Ureter (tissue), 1 donor: ENCODE data around the gene ATP2B2. TPM values are rescaled to one million over a fixed set of nuclear protein-coding genes. Genes with fewer than 3 reads are reported as not detected.

ENCODE experiments used
- DNase-seq: peaks from one replicate; pipeline ENCODE4 v3.0.0-alpha.2; 2020; ENCODE audit warnings: low spot score
- total RNA-seq: library from RNA; stranded (reverse); gene quantifications from one replicate; pipeline ENCODE4 v1.2.4, GENCODE V29; 2023
- donor health status: DM: yes; HTN: yes; CAD: no.

The ATP2B2 gene
- total RNA-seq, 1 donor from 2014 or later: not detected

GRCh38 chr3:10470120-10471053, 35.0 kb downstream of the ATP2B2 start:
- DNase-seq: no peak

- no peak for DNase-seq
Observed at GRCh38 chr3:10469441-10470119, 35.8 kb downstream of the ATP2B2 start.

DNA sequence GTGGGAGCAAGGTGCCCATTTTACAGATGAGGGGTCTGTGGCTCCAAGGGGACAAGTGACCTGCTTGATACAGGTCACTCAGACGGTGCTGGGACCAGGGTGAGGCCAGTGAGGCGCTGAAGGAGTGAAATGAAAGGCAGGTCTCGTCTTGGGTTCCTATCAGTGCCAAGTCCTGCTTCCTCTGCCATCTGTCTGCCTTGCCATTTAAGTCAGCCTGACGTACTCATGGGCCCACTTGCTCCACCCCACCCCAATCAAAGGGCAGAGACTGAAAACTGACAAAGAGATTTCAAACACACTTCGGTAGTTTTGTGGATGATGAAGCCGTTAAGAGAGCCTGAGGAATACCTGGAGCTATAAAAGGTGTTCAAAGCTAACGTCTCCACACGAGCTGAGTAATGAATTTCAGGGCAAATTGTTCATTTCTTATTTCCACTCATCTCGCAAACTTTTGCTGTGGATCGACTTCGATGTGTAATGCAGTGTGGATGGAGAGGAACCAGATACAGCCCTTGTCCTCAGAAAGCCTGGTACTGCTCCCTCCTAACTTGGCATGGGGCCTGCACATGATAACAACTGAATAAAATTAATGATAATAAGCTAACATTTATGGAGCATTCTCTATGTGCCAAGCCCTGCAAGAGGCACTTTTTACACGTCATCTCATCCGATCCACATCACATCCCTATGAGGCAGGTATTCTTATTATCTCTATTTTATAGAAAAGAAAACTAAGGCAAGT, 36.6 kb downstream of the ATP2B2 start:
- DNase-seq: no peak

DNA sequence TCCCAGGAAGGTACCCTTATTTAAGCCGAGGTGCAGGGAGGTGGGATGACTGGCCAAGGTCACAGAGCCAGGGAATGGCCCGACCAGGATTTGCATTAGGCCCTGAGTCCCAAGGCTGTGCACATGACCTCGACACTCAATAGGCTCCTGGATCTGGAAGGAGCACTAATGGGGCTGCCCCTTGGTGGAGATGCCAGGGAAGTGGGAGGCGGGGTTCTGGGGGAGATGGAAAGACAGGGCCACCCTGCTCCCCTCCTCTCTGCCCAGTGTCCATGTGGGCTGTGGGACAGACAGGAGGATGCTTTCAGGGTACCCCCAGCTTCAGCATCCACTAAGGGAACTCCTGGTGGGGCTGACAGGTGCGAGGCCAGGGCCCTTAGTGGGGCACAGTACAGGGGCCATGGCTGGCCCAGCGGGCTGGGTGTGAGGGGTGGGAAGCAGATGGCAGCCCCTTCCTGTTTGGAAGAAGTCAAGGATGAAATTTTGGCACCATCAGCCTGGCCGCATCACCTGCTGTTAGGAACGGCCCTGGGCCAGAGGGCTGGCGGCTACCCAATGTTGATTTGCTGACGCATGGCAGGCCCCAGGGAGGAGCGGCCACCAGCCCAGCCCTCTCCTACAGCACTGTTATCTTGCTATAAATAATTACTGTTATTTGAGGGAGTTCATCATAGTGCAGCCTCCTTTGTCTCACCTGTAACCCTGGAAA, 37.3 kb downstream of the ATP2B2 start:
- no peak for DNase-seq

DNA sequence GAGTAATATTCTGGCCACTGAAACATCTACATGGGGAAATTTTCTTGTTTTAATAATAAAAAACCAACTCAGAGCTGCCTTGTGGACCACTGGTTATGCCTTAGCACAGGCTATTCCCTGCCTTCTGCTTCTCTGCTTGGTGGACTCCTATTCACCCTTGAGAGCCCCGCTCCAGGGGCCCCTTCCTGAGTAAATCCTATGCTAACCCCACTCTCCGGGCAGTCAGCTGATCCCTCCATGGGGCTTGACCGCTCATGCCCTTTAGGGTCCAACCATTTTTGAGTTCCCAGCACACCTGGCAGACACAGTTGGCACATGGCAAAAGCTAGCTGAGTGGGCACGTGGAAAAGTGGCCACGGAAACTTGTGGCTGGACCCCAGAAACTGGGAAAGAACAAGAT, 38.2 kb downstream of the ATP2B2 start:
- DNase-seq: no peak

DNA sequence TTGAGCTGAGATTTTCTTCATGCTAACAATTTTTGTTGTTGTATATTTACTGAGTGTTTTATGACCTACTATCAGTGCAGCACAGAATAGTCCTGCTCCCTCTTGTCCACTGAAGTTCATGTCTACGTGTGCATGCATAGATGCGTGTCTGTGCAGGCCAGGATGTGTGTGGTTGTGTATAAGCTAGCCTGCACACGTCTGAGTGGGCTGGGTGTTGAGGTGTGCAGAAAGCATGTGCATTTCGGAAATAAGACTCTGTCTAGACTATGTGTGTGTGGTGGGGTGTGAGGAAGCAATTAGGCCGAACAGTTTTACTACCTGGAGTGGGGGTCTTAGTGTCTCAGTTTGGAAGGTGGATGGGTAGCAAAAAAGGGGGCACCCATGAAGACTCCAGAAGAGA, 39.2 kb downstream of the ATP2B2 start:
- no peak for DNase-seq

- DNase-seq: no peak
Observed at GRCh38 chr3:10465161-10465560, 40.2 kb downstream of the ATP2B2 start.

GRCh38 chr3:10463533-10464434, 41.6 kb downstream of the ATP2B2 start:
- DNase-seq: no peak

DNA sequence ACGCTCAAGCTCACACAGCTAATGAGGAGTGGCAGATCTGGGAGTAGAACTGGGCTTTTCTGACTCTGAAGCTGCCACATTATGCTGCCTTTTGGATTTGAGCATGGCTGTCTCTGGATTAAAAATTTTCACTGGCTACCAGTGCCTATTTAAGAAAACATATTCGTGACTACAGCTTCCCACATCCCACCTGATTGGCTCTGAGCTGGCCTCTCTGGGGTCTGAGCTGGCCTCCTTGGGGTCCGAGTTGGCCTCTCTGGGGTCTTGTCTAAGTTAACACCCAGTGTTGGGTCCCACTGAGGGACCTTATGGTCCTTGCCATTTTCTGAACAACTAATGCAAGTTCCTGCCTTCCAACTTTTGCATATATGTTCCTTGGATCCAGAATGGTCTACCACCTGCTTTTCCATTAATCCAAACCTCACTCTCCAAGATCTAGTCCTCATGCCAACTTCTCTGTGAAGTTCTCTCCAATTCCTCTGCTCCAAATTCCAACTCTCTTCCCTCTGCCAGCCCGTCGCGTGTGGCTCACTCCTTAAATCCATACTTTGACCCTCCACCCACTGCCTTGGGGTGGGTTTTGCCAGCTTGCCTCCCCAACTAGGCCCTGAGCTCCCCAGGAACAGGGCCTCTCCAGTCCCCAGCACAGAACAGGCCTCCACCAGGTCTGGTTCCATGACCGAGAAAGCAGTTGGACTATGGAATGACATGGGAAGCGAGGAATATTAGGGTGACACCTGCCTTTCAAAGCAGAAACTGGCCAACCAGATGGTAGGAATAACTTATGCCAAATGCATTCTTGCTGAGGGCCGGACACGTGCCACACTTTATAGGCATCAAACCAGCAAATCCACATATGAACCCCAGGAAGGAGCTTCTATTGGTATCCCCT, 42.5 kb downstream of the ATP2B2 start:
- DNase-seq: no peak

DNA sequence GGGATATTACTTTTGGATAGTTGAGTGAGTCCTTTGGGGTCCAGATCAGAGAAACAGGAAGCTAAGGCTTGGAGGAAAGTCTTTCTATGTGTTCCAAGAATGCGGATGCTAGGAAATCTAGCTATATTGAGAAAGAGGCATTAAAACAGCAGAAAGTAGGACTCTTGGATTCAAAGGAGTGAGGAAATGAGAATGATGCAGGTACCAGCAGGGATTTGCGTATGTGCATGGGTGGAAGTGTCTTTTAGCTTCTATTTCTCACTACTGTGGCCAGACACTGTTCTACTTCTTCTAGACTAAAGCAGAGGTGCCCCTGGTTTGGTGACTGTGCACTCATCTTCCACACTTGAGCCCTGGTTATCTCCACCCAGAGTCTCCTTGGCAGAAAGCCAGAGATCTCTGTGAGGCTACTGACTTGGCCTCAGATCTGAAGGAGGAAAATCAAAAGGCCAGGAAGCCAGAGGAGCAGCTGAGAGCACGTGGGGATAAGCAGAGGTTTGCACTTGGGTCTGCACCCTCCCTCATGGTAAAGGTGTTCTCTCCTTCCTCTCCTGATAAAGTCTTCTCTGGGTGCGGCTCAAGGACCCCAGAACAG, 44.3 kb downstream of the ATP2B2 start:
- DNase-seq: no peak

DNA sequence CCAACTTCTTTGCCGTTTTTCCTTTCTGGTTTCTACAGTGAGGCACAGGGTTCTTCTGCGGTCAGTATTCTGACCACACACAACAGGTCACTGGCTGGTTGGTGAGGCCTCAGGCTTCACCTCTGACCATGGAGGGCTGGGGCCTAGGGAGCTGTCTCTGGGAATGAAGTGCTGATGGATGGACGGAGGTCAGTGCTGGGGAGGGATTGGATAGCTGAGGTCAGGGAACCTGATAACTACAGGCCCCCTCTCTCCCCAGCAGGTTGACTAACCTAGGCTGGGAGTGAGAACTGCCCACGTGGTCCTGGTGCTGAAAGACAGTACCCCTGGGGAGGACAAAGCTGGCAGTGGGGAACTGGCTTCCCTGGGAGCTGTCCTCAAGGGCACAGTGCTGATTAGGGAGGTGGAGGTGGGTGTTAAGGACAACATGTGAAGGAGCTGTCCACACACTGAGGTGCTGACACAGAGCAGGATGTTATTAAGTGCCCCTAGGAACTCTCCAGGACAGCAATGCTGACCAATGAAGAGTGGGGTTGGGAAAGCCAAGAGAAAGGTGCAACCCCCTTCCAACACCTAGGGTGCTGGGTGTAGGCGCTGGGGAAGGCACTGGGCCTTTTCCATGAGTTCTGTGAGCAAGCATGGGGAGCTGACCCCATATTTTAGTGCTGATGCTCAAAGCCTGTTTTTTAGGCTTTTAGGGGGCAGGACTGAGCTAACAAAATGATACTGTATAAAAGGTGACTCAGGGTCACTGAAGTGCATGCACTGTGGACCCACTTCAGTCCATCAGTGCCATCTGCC, 45.2 kb downstream of the ATP2B2 start:
- DNase-seq: peak; percentile 51

DNA sequence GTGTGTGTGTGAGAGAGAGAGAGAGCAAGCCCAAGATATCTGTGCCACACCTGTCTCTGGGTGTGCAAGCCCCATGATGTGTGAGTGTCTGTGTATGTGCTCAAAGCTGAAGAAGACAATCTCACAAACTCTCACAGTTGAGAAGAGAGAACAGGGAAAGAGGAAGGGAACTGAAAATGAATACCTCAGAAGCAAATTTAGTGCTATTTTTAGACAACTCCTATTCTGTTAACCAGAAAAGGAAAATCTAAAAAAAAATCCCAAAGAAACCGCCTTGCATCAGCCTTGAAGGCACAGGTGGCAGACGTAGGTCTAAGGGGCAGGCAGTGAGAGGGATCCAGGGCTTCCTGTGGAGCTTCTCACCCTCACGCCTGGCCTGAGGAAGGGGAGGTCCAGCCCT, 47.8 kb downstream of the ATP2B2 start:
- no peak for DNase-seq

- DNase-seq: no peak
Observed at GRCh38 chr3:10456981-10457380, 48.4 kb downstream of the ATP2B2 start.

DNA sequence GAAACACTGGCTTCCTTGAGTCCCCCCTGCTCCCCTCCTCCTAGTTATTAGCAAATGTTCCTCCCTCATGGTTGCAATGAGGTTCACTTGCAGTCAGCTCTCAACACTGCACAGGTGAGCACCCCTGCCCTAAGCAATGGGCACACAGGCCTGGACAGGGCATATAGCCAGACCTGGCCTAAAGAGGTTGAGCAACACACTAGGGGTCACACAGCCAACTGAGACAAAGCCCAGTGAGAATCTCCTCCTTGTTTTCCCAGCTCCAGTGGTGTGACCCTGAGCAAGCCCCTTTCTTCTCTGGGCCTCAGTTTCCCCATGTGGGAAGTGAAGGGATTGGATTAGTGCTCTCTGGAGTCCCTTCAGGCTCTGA, 49.9 kb downstream of the ATP2B2 start:
- DNase-seq: no peak

DNA sequence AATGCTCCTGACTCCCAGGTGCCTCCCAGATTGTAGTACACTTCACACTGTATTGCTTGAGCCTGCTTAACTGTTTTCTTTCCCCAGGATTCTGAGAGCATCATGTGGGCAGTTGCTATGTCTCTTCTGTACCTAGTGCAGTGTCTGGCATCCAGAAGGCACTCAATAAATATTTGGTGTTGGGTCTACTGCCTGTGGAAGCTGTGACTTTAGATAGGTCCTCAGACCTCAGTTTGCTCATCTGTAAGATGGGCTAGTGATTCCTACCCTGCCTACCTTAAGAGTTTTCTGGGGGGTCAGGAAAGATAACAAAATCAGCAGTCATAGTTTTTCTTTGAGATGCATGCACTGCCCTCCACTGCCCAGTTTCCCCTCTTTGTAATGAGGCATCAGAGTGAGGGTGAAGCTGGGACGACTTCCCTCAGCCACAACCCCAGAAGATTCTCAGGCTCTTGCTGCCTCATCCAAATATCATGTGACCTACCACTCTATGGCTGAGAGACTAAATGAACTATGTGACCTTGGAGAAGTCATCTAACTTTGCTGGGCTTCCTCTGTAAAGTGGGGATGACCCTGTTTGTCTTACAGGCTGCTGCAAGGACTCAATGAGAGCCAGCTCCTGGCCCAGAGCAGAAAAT, 50.4 kb downstream of the ATP2B2 start:
- no peak for DNase-seq

- no peak for DNase-seq
Observed at GRCh38 chr3:10453431-10454163, 51.8 kb downstream of the ATP2B2 start.
